HG03175 (cell line): Measurements from ENCODE around the gene RMC1.

ENCODE experiments used
- ATAC-seq: cut with Tn5 transposase; IDR thresholded peaks from one replicate; pipeline ENCODE4 v1.9.1; 2021; ENCODE audit warnings: mild to moderate bottlenecking, moderate library complexity; ENCODE audit not compliant: unreplicated experiment

Gene RMC1

GRCh38 chr18:23580677-23581367, 77.5 kb downstream of the RMC1 start:
- no peak for ATAC-seq
